ENCODE results near the gene NAP1L1.

NAP1L1 gene

GRCh38 chr12:76042147-76042546 is 42.3 kb downstream of the NAP1L1 start:
- no peak overlapping the region for H3K4ac ChIP-seq (ENCODE audit: low read depth, low read length)
- H2BK5ac ChIP-seq (ENCODE audit: low read length), result no peak overlapping the region
- no peak overlapping the region for H3K56ac ChIP-seq (ENCODE audit: low read length)
- H4K8ac ChIP-seq (ENCODE audit: low read depth, low read length), result no peak overlapping the region
- H3K18ac ChIP-seq (ENCODE audit: low read length), result no peak overlapping the region
- no peaks in the 10 kb centered on the region for H3K27me3 ChIP-seq (ENCODE audit: insufficient read depth, low read length, poor library complexity)
- no peak for DNase-seq
- no peak overlapping the region for H3K23ac ChIP-seq (ENCODE audit: low read length)
- H3K27ac ChIP-seq (ENCODE audit: low read depth, low read length), result no peak overlapping the region
- H4K5ac ChIP-seq (ENCODE audit: low read length), result no peak overlapping the region
- H3K4me3 ChIP-seq (ENCODE audit: low read length), result no peak overlapping the region
- no peak overlapping the region for H2BK120ac ChIP-seq (ENCODE audit: low read depth, low read length)
- H2BK15ac ChIP-seq (replicated peaks; ENCODE audit: low read depth), result no peak overlapping the region
- H3K79me2 ChIP-seq (ENCODE audit: control insufficient read depth, insufficient read depth, low read length), result no peaks in the 10 kb centered on the region
- H2AK5ac ChIP-seq (ENCODE audit: low read length), result no peak overlapping the region
- H3K9ac ChIP-seq (ENCODE audit: low read length), result no peak overlapping the region
- H3K36me3 ChIP-seq (ENCODE audit: control insufficient read depth, insufficient read depth, low read length), result no peaks in the 10 kb centered on the region
- H3K4me2 ChIP-seq (ENCODE audit: low read length), result no peak overlapping the region
- peaks cover 6% of the 10 kb centered on the region for H3K4me1 ChIP-seq (ENCODE audit: control insufficient read depth, low read depth, low read length)
- WGBS (ENCODE audit: extremely low coverage, insufficient coverage, low lambda C conversion rate), result no CpG with 5 or more reads among the region's 2 CpGs
- H3K79me1 ChIP-seq (ENCODE audit: low read length), result no peaks in the 10 kb centered on the region

GRCh38 chr12:76041406-76041805 is 43.1 kb downstream of the NAP1L1 start:
- DNase-seq, result no peak
- no CpG with 5 or more reads among the region's 2 CpGs for WGBS (ENCODE audit: extremely low coverage, insufficient coverage, low lambda C conversion rate)

GRCh38 chr12:76040461-76040860 is 44.0 kb downstream of the NAP1L1 start:
- H3K4ac ChIP-seq (ENCODE audit: low read depth, low read length), result no peak overlapping the region
- no peak for DNase-seq
- no peak overlapping the region for H3K18ac ChIP-seq (ENCODE audit: low read length)
- no peaks in the 10 kb centered on the region for H3K79me2 ChIP-seq (ENCODE audit: control insufficient read depth, insufficient read depth, low read length)
- WGBS (ENCODE audit: extremely low coverage, insufficient coverage, low lambda C conversion rate), result no CpG with 5 or more reads among the region's 4 CpGs
- H3K23ac ChIP-seq (ENCODE audit: low read length), result no peak overlapping the region
- no peak overlapping the region for H3K27ac ChIP-seq (ENCODE audit: low read depth, low read length)
- H3K9ac ChIP-seq (ENCODE audit: low read length), result no peak overlapping the region
- no peak overlapping the region for H2AK5ac ChIP-seq (ENCODE audit: low read length)
- no peak overlapping the region for H3K4me2 ChIP-seq (ENCODE audit: low read length)
- H4K5ac ChIP-seq (ENCODE audit: low read length), result no peak overlapping the region
- no peak overlapping the region for H2BK5ac ChIP-seq (ENCODE audit: low read length)
- no peak overlapping the region for H2BK15ac ChIP-seq (replicated peaks; ENCODE audit: low read depth)
- H3K36me3 ChIP-seq (ENCODE audit: control insufficient read depth, insufficient read depth, low read length), result no peaks in the 10 kb centered on the region
- no peak overlapping the region for H2BK120ac ChIP-seq (ENCODE audit: low read depth, low read length)
- H3K4me1 ChIP-seq (ENCODE audit: control insufficient read depth, low read depth, low read length), result peaks cover 6% of the 10 kb centered on the region
- H4K8ac ChIP-seq (ENCODE audit: low read depth, low read length), result no peak overlapping the region
- H3K4me3 ChIP-seq (ENCODE audit: low read length), result no peak overlapping the region
- H3K56ac ChIP-seq (ENCODE audit: low read length), result no peak overlapping the region
- no peaks in the 10 kb centered on the region for H3K79me1 ChIP-seq (ENCODE audit: low read length)
- H3K27me3 ChIP-seq (ENCODE audit: insufficient read depth, low read length, poor library complexity), result no peaks in the 10 kb centered on the region

More at GRCh38 chr12:76041406-76041805, 43.1 kb downstream of the NAP1L1 start:
- H4K5ac ChIP-seq (ENCODE audit: low read length), result no peak overlapping the region
- no peaks in the 10 kb centered on the region for H3K79me1 ChIP-seq (ENCODE audit: low read length)
- no peak overlapping the region for H3K9ac ChIP-seq (ENCODE audit: low read length)
- H3K4me2 ChIP-seq (ENCODE audit: low read length), result no peak overlapping the region
- no peak overlapping the region for H2BK5ac ChIP-seq (ENCODE audit: low read length)
- no peak overlapping the region for H3K4ac ChIP-seq (ENCODE audit: low read depth, low read length)
- H4K8ac ChIP-seq (ENCODE audit: low read depth, low read length), result no peak overlapping the region
- no peak overlapping the region for H2BK120ac ChIP-seq (ENCODE audit: low read depth, low read length)
- H3K79me2 ChIP-seq (ENCODE audit: control insufficient read depth, insufficient read depth, low read length), result no peaks in the 10 kb centered on the region
- no peak overlapping the region for H3K56ac ChIP-seq (ENCODE audit: low read length)
- no peak overlapping the region for H2BK15ac ChIP-seq (replicated peaks; ENCODE audit: low read depth)
- H3K23ac ChIP-seq (ENCODE audit: low read length), result no peak overlapping the region
- peaks cover 6% of the 10 kb centered on the region for H3K4me1 ChIP-seq (ENCODE audit: control insufficient read depth, low read depth, low read length)
- no peak overlapping the region for H3K27ac ChIP-seq (ENCODE audit: low read depth, low read length)
- no peaks in the 10 kb centered on the region for H3K36me3 ChIP-seq (ENCODE audit: control insufficient read depth, insufficient read depth, low read length)
- H3K27me3 ChIP-seq (ENCODE audit: insufficient read depth, low read length, poor library complexity), result no peaks in the 10 kb centered on the region
- H3K4me3 ChIP-seq (ENCODE audit: low read length), result no peak overlapping the region
- H3K18ac ChIP-seq (ENCODE audit: low read length), result no peak overlapping the region
- no peak overlapping the region for H2AK5ac ChIP-seq (ENCODE audit: low read length)

GRCh38 chr12:76038176-76038575 is 46.3 kb downstream of the NAP1L1 start:
- H2AK5ac ChIP-seq (ENCODE audit: low read length), result no peak overlapping the region
- H3K4me3 ChIP-seq (ENCODE audit: low read length), result no peak overlapping the region
- no peak overlapping the region for H2BK15ac ChIP-seq (replicated peaks; ENCODE audit: low read depth)
- H3K79me2 ChIP-seq (ENCODE audit: control insufficient read depth, insufficient read depth, low read length), result no peaks in the 10 kb centered on the region
- peak; percentile 40 for DNase-seq
- no peak overlapping the region for H3K56ac ChIP-seq (ENCODE audit: low read length)
- H3K23ac ChIP-seq (ENCODE audit: low read length), result no peak overlapping the region
- H3K27me3 ChIP-seq (ENCODE audit: insufficient read depth, low read length, poor library complexity), result no peaks in the 10 kb centered on the region
- no peak overlapping the region for H3K18ac ChIP-seq (ENCODE audit: low read length)
- H2BK5ac ChIP-seq (ENCODE audit: low read length), result no peak overlapping the region
- H2BK120ac ChIP-seq (ENCODE audit: low read depth, low read length), result no peak overlapping the region
- no peak overlapping the region for H3K9ac ChIP-seq (ENCODE audit: low read length)
- peaks cover 6% of the 10 kb centered on the region for H3K4me1 ChIP-seq (ENCODE audit: control insufficient read depth, low read depth, low read length)
- no peak overlapping the region for H3K4me2 ChIP-seq (ENCODE audit: low read length)
- no peak overlapping the region for H3K27ac ChIP-seq (ENCODE audit: low read depth, low read length)
- WGBS (ENCODE audit: extremely low coverage, insufficient coverage, low lambda C conversion rate), result no CpG with 5 or more reads among the region's 2 CpGs
- no peak overlapping the region for H4K8ac ChIP-seq (ENCODE audit: low read depth, low read length)
- H3K4ac ChIP-seq (ENCODE audit: low read depth, low read length), result no peak overlapping the region
- no peaks in the 10 kb centered on the region for H3K36me3 ChIP-seq (ENCODE audit: control insufficient read depth, insufficient read depth, low read length)
- no peaks in the 10 kb centered on the region for H3K79me1 ChIP-seq (ENCODE audit: low read length)
- H4K5ac ChIP-seq (ENCODE audit: low read length), result no peak overlapping the region

- H2BK5ac ChIP-seq (ENCODE audit: low read length), result no peak overlapping the region
- H2BK15ac ChIP-seq (replicated peaks; ENCODE audit: low read depth), result no peak overlapping the region
- H3K4ac ChIP-seq (ENCODE audit: low read depth, low read length), result no peak overlapping the region
- H3K4me3 ChIP-seq (ENCODE audit: low read length), result no peak overlapping the region
- H3K9ac ChIP-seq (ENCODE audit: low read length), result no peak overlapping the region
- no peaks in the 10 kb centered on the region for H3K36me3 ChIP-seq (ENCODE audit: control insufficient read depth, insufficient read depth, low read length)
- no peak overlapping the region for H3K4me2 ChIP-seq (ENCODE audit: low read length)
- H3K79me2 ChIP-seq (ENCODE audit: control insufficient read depth, insufficient read depth, low read length), result no peaks in the 10 kb centered on the region
- no peak overlapping the region for H2BK120ac ChIP-seq (ENCODE audit: low read depth, low read length)
- no peak overlapping the region for H3K23ac ChIP-seq (ENCODE audit: low read length)
- no CpG with 5 or more reads among the region's 13 CpGs for WGBS (ENCODE audit: extremely low coverage, insufficient coverage, low lambda C conversion rate)
- H3K56ac ChIP-seq (ENCODE audit: low read length), result no peak overlapping the region
- H4K5ac ChIP-seq (ENCODE audit: low read length), result no peak overlapping the region
- H3K27ac ChIP-seq (ENCODE audit: low read depth, low read length), result no peak overlapping the region
- no peak overlapping the region for H4K8ac ChIP-seq (ENCODE audit: low read depth, low read length)
- no peak overlapping the region for H3K18ac ChIP-seq (ENCODE audit: low read length)
- no peaks in the 10 kb centered on the region for H3K79me1 ChIP-seq (ENCODE audit: low read length)
- peaks cover 6% of the 10 kb centered on the region for H3K4me1 ChIP-seq (ENCODE audit: control insufficient read depth, low read depth, low read length)
- peak; percentile 86 for DNase-seq
- H2AK5ac ChIP-seq (ENCODE audit: low read length), result no peak overlapping the region
- no peaks in the 10 kb centered on the region for H3K27me3 ChIP-seq (ENCODE audit: insufficient read depth, low read length, poor library complexity)
Observed at GRCh38 chr12:76037130-76038103, 47.1 kb downstream of the NAP1L1 start.
